ENCODE data around the gene CRTC3.

CRTC3 gene

DNA sequence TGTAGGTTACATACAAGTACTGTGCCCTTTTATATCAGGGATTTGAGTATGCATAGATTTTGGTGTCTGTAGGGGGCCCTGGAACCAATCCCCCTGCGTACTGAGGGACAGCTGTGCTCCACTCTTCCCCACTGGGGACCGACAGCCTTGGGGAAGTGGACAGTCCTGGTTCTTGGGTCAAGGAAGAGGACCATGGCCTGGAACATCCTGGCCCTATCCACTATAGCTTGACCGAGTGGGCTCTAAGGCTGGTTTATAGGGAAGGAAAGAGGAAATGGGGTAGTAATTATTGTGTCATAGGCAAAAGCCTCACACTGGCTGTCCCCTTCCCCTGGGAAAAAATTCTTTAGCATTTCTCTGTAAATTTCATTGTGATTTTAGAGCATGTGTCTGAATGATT, 49.5 kb downstream of the CRTC3 start:
- TF ChIP-seq REST (IDR thresholded peaks at IDR 0.05; ENCODE audit: insufficient read depth in 1 of 2, low read depth in 2 of 2, low read length in 2 of 2) (no peak), TAF1 (IDR thresholded peaks at IDR 0.05; ENCODE audit: borderline replicate concordance, insufficient read depth, low read length) (no peak), POLR2AphosphoS5 (IDR thresholded peaks at IDR 0.05; ENCODE audit: low read depth, low read length) (no peak), FOXP2 (optimal IDR thresholded peaks at IDR 0.05; ENCODE audit: borderline replicate concordance, extremely low read depth, extremely low read length, insufficient read depth) (no peak), SIN3A (IDR thresholded peaks at IDR 0.05; ENCODE audit: borderline replicate concordance, insufficient read depth, low read length) (no peak)

GRCh38 chr15:90580099-90580498, 50.4 kb downstream of the CRTC3 start:
- TF ChIP-seq TAF1 (IDR thresholded peaks at IDR 0.05; ENCODE audit: borderline replicate concordance, insufficient read depth, low read length) (no peak), FOXP2 (optimal IDR thresholded peaks at IDR 0.05; ENCODE audit: borderline replicate concordance, extremely low read depth, extremely low read length, insufficient read depth) (no peak), POLR2AphosphoS5 (IDR thresholded peaks at IDR 0.05; ENCODE audit: low read depth, low read length) (no peak), SIN3A (IDR thresholded peaks at IDR 0.05; ENCODE audit: borderline replicate concordance, insufficient read depth, low read length) (no peak), REST (IDR thresholded peaks at IDR 0.05; ENCODE audit: insufficient read depth in 1 of 2, low read depth in 2 of 2, low read length in 2 of 2) (no peak)

DNA sequence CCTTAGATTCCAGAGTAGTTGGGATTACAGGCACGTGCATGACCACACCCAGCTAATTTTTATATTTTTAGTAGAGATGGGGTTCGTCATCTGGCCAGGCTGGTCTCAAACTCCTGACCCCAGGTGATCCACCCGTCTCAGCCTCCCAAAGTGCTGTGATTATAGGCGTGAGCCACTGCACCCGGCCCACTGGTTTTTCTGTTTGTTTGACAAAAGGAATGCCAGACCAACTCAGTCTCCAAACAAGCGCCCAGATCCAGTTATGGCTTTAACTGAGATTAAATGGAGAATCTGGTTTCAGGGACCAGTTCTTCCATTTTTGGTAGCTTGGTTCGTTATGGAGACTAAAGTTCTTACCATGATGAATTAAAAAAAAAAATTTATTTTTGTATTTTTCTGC, 50.8 kb downstream of the CRTC3 start:
- TF ChIP-seq SIN3A (IDR thresholded peaks at IDR 0.05; ENCODE audit: borderline replicate concordance, insufficient read depth, low read length) (no peak), POLR2AphosphoS5 (IDR thresholded peaks at IDR 0.05; ENCODE audit: low read depth, low read length) (no peak), FOXP2 (optimal IDR thresholded peaks at IDR 0.05; ENCODE audit: borderline replicate concordance, extremely low read depth, extremely low read length, insufficient read depth) (no peak), REST (IDR thresholded peaks at IDR 0.05; ENCODE audit: insufficient read depth in 1 of 2, low read depth in 2 of 2, low read length in 2 of 2) (no peak), TAF1 (IDR thresholded peaks at IDR 0.05; ENCODE audit: borderline replicate concordance, insufficient read depth, low read length) (no peak)

DNA sequence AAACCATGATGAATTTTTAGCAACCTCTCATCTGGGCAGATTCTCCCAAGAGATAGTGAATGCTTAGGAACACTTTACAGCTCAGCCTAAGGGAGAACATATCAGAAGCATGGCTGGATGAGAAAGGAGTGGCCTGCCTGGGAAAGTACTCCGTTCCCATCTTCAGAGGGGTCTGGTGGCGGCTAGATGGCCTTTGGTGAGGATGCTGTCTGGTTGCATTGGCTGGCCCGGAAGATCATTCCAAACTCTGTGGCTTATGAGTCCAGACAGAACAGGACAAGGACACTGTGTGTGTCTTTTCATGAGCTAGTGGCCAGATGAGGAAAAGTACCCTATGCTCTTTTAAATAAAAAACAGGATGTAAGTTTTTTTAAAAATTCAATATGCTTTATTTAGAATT, 51.2 kb downstream of the CRTC3 start:
- TF ChIP-seq FOXP2 (optimal IDR thresholded peaks at IDR 0.05; ENCODE audit: borderline replicate concordance, extremely low read depth, extremely low read length, insufficient read depth) (no peak), SIN3A (IDR thresholded peaks at IDR 0.05; ENCODE audit: borderline replicate concordance, insufficient read depth, low read length) (no peak), REST (IDR thresholded peaks at IDR 0.05; ENCODE audit: insufficient read depth in 1 of 2, low read depth in 2 of 2, low read length in 2 of 2) (no peak), TAF1 (IDR thresholded peaks at IDR 0.05; ENCODE audit: borderline replicate concordance, insufficient read depth, low read length) (no peak), POLR2AphosphoS5 (IDR thresholded peaks at IDR 0.05; ENCODE audit: low read depth, low read length) (no peak)

Data from PFSK-1 (cell line).